ENCODE measurements around the gene TMEM100.

TMEM100 gene

DNA sequence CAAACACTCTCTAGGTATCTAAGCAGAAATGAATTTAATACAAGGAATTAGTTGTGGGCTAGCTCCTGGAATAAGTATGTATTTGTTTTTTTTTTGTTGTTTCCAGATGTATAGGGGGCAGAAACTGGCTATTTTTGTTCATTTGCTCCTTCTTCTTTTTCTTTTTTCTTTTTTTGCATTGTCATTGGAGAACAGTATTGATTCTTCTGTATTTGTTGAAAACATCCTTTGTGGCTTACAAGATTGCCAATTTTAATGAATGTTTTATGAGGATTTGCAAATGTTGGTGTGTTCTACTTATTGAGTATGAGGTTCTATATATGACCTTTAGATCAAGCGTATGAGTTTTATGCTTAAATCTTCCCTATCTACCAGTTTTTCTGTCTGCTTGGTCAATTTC is 22.6 kb upstream of the TMEM100 start:
- Histone ChIP-seq H2AFZ (ENCODE audit: low read length, unreplicated experiment) (no peak overlapping the region), H3K36me3 (ENCODE audit: insufficient read depth, low read length) (no peaks in the 10 kb centered on the region)

GRCh38 chr17:55743103-55743679 is 20.5 kb upstream of the TMEM100 start:
- no peaks in the 10 kb centered on the region for H3K79me2 ChIP-seq (ENCODE audit: control insufficient read depth, insufficient read depth, low read length, unreplicated experiment)
- H3K4me1 ChIP-seq (ENCODE audit: control insufficient read depth, insufficient read depth, low read length, unreplicated experiment), result peaks cover 8% of the 10 kb centered on the region
- no peaks in the 10 kb centered on the region for H3K27me3 ChIP-seq (ENCODE audit: insufficient read depth, low read length)
- no peaks in the 10 kb centered on the region for H3K36me3 ChIP-seq (ENCODE audit: insufficient read depth, low read length)
- H3K4me3 ChIP-seq (ENCODE audit: low read depth, low read length), result no peak overlapping the region
- H2AFZ ChIP-seq (ENCODE audit: low read length, unreplicated experiment), result no peak overlapping the region
- H3K27ac ChIP-seq (ENCODE audit: low read depth, low read length), result no peak overlapping the region

More for the DNA sequence above, 22.6 kb upstream of the TMEM100 start:
- H3K4me1 ChIP-seq (ENCODE audit: control insufficient read depth, insufficient read depth, low read length, unreplicated experiment), result peaks cover 6% of the 10 kb centered on the region
- no peaks in the 10 kb centered on the region for H3K27me3 ChIP-seq (ENCODE audit: insufficient read depth, low read length)
- no peak overlapping the region for H3K27ac ChIP-seq (ENCODE audit: low read depth, low read length)
- no peaks in the 10 kb centered on the region for H3K79me2 ChIP-seq (ENCODE audit: control insufficient read depth, insufficient read depth, low read length, unreplicated experiment)
- no peak overlapping the region for H3K4me3 ChIP-seq (ENCODE audit: low read depth, low read length)

DNA sequence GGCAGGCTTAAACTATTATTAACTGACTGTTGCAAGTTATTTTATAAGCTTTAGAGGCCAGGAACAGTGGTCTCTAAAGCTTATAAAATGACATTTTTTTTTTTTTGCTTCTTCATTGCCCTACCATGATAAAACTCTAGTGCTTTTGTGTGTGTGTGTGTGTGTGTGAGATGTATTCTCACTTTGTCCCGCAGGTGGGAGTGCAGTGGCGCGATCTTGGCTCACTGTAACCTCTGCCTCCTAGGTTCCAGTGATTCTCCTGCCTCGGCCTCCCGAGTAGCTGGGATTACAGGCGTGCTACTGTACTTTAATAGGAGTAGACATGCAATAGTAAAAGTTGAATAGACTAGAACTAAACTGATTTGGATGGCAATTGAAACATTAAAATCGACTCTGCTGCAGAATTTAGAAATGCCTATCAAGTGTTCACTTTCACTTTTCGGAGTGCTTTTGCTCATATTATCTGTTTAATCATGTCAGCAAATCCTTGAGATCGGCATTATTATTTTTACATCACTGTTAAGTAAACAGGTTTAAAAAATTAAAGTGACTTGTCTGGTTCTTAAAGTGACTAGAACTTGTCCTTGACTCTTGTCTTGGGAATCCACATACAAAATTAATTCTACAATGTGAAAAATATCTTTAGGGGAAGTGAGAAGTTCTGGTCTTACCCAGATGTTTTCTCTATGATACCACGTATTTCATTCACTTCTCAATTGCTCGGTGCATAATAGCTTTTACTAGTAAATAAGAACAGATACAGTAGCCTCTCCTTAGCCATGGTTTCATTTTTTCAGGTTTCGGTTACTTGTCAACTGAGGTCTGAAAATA is 19.8 kb upstream of the TMEM100 start:
- Histone ChIP-seq H3K27ac (ENCODE audit: low read depth, low read length) (no peak overlapping the region), H3K27me3 (ENCODE audit: insufficient read depth, low read length) (no peaks in the 10 kb centered on the region), H3K79me2 (ENCODE audit: control insufficient read depth, insufficient read depth, low read length, unreplicated experiment) (no peaks in the 10 kb centered on the region), H3K36me3 (ENCODE audit: insufficient read depth, low read length) (no peaks in the 10 kb centered on the region), H3K4me3 (ENCODE audit: low read depth, low read length) (no peak overlapping the region), H3K4me1 (ENCODE audit: control insufficient read depth, insufficient read depth, low read length, unreplicated experiment) (peaks cover 11% of the 10 kb centered on the region), H2AFZ (ENCODE audit: low read length, unreplicated experiment) (no peak overlapping the region)

- no peaks in the 10 kb centered on the region for H3K27me3 ChIP-seq (ENCODE audit: insufficient read depth, low read length)
- no peak overlapping the region for H3K4me3 ChIP-seq (ENCODE audit: low read depth, low read length)
- H3K27ac ChIP-seq (ENCODE audit: low read depth, low read length), result no peak overlapping the region
- no peaks in the 10 kb centered on the region for H3K36me3 ChIP-seq (ENCODE audit: insufficient read depth, low read length)
- no peak overlapping the region for H2AFZ ChIP-seq (ENCODE audit: low read length, unreplicated experiment)
- H3K79me2 ChIP-seq (ENCODE audit: control insufficient read depth, insufficient read depth, low read length, unreplicated experiment), result no peaks in the 10 kb centered on the region
- peaks cover 11% of the 10 kb centered on the region for H3K4me1 ChIP-seq (ENCODE audit: control insufficient read depth, insufficient read depth, low read length, unreplicated experiment)
Measured at GRCh38 chr17:55741356-55741700, 18.7 kb upstream of the TMEM100 start.

- no peaks in the 10 kb centered on the region for H3K27me3 ChIP-seq (ENCODE audit: insufficient read depth, low read length)
- H3K79me2 ChIP-seq (ENCODE audit: control insufficient read depth, insufficient read depth, low read length, unreplicated experiment), result no peaks in the 10 kb centered on the region
- no peak overlapping the region for H3K27ac ChIP-seq (ENCODE audit: low read depth, low read length)
- peaks cover 11% of the 10 kb centered on the region for H3K4me1 ChIP-seq (ENCODE audit: control insufficient read depth, insufficient read depth, low read length, unreplicated experiment)
- no peak overlapping the region for H3K4me3 ChIP-seq (ENCODE audit: low read depth, low read length)
- no peak overlapping the region for H2AFZ ChIP-seq (ENCODE audit: low read length, unreplicated experiment)
- no peaks in the 10 kb centered on the region for H3K36me3 ChIP-seq (ENCODE audit: insufficient read depth, low read length)
Measured at GRCh38 chr17:55740511-55741355, 18.1 kb upstream of the TMEM100 start.

DNA sequence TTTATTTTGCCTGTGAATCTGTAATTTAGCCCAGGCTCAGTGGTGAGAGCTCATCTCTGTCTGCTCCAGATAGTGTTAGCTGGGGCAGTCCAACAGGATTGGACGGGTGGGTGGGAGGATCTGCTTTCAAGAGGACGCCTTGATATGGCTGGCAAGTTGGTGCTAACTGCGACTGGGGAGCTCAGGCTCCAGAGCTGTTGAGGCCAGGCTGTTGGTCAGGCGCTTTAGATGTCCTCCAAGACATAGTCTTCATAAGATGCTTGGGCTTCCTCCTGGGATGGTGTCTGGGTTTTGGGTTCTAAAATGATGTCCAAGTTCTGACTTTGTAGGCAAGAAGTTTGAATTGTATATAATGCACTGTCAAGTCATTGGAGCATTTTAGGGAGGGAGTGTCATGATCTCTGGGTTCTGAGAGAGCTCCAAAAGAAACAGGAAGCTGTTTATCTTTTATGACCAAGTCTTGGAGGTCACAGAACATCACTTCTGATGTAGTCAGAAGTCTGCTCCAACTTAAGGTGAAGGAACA is 15.4 kb upstream of the TMEM100 start:
- H3K4me3 ChIP-seq (ENCODE audit: low read depth, low read length), result no peak overlapping the region
- no peaks in the 10 kb centered on the region for H3K79me2 ChIP-seq (ENCODE audit: control insufficient read depth, insufficient read depth, low read length, unreplicated experiment)
- no peak overlapping the region for H3K27ac ChIP-seq (ENCODE audit: low read depth, low read length)
- no peak overlapping the region for H2AFZ ChIP-seq (ENCODE audit: low read length, unreplicated experiment)
- no peaks in the 10 kb centered on the region for H3K36me3 ChIP-seq (ENCODE audit: insufficient read depth, low read length)
- H3K27me3 ChIP-seq (ENCODE audit: insufficient read depth, low read length), result no peaks in the 10 kb centered on the region
- H3K4me1 ChIP-seq (ENCODE audit: control insufficient read depth, insufficient read depth, low read length, unreplicated experiment), result peaks cover 34% of the 10 kb centered on the region

- Histone ChIP-seq H3K79me2 (ENCODE audit: control insufficient read depth, insufficient read depth, low read length, unreplicated experiment) (no peaks in the 10 kb centered on the region), H3K27me3 (ENCODE audit: insufficient read depth, low read length) (no peaks in the 10 kb centered on the region), H3K36me3 (ENCODE audit: insufficient read depth, low read length) (no peaks in the 10 kb centered on the region), H3K4me1 (ENCODE audit: control insufficient read depth, insufficient read depth, low read length, unreplicated experiment) (peaks cover 53% of the 10 kb centered on the region), H3K27ac (ENCODE audit: low read depth, low read length) (peak overlapping the region; percentile 73; the same call in 1 of the 2 replicates), H3K4me3 (ENCODE audit: low read depth, low read length) (no peak overlapping the region), H2AFZ (ENCODE audit: low read length, unreplicated experiment) (no peak overlapping the region)
Measured at GRCh38 chr17:55735731-55736405, 13.2 kb upstream of the TMEM100 start.

DNA sequence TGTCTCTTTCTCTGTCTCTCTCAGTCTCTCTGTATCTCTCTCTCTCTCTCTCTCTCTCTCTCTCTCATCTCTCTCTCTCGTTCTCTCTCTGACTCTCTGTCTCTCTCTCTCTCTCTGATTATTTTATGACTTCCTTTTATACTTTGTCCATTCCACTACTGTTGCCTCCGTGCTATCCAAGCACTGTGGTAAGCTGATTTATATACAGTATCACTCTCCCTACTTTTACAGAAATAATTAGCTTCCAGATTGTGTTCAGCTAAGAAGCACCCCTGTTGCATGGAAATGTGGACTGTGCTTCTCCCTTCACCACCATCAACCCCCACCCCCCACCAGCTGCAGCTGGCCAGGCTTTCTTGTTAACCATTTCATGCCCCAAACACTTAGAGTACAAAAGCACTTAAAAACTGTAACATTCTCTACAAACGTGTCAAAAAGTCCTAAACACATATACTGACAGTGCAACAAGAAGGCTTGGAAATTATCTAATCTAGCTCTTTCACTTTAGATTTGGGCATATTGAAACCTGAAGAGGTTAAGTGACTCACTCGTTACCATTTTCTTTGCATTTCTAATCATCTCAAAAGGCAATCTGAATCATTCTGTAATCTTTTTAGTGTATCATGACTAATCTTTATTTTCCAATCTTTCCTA is 11.6 kb upstream of the TMEM100 start:
- no peaks in the 10 kb centered on the region for H3K36me3 ChIP-seq (ENCODE audit: insufficient read depth, low read length)
- H3K79me2 ChIP-seq (ENCODE audit: control insufficient read depth, insufficient read depth, low read length, unreplicated experiment), result no peaks in the 10 kb centered on the region
- H2AFZ ChIP-seq (ENCODE audit: low read length, unreplicated experiment), result peak overlapping the region; percentile 41
- peaks cover 68% of the 10 kb centered on the region for H3K4me1 ChIP-seq (ENCODE audit: control insufficient read depth, insufficient read depth, low read length, unreplicated experiment)
- no peaks in the 10 kb centered on the region for H3K27me3 ChIP-seq (ENCODE audit: insufficient read depth, low read length)
- peak overlapping the region; percentile 73 for H3K27ac ChIP-seq (ENCODE audit: low read depth, low read length)
- peak overlapping the region; percentile 56 for H3K4me3 ChIP-seq (ENCODE audit: low read depth, low read length)

- Histone ChIP-seq H3K79me2 (ENCODE audit: control insufficient read depth, insufficient read depth, low read length, unreplicated experiment) (no peaks in the 10 kb centered on the region), H2AFZ (ENCODE audit: low read length, unreplicated experiment) (peak overlapping the region; percentile 38), H3K27me3 (ENCODE audit: insufficient read depth, low read length) (no peaks in the 10 kb centered on the region), H3K4me1 (ENCODE audit: control insufficient read depth, insufficient read depth, low read length, unreplicated experiment) (peaks cover 89% of the 10 kb centered on the region), H3K27ac (ENCODE audit: low read depth, low read length) (peak overlapping the region; percentile 96), H3K4me3 (ENCODE audit: low read depth, low read length) (peak overlapping the region; percentile 58), H3K36me3 (ENCODE audit: insufficient read depth, low read length) (no peaks in the 10 kb centered on the region)
Measured at GRCh38 chr17:55731586-55732250, 9.1 kb upstream of the TMEM100 start.

Data from ACC112 (cell line).